Measurements from ENCODE around the gene LYRM4. TPM values are rescaled to one million over a fixed set of nuclear protein-coding genes. Genes with fewer than 3 reads are reported as not detected.

LYRM4 gene
- 27.9 TPM for polyA plus RNA-seq (2013, experiment 1 of 2)
- 29.6 TPM for polyA plus RNA-seq (2013, experiment 2 of 2)

- Histone ChIP-seq H2BK15ac (ENCODE audit: low read depth, poor library complexity, severe bottlenecking) (peak within 1 kb of the TSS; percentile 99), H4K8ac (ENCODE audit: low read length) (peak within 1 kb of the TSS; percentile 96), H3K4ac (ENCODE audit: low read depth in 1 of 2, low read length in 2 of 2) (peak within 1 kb of the TSS; percentile 53 to 95), H3K36me3 (ENCODE audit: control insufficient read depth in 1 of 2, insufficient read depth in 2 of 2, low read depth in 1 of 2, low read length in 2 of 2) (peaks cover 9 to 10% of the 10 kb centered on the region in 2 experiments), H2BK5ac (ENCODE audit: low read depth, low read length, poor library complexity, severe bottlenecking) (peak within 1 kb of the TSS; percentile 100), H2AFZ (ENCODE audit: low read depth, low read length) (peak within 1 kb of the TSS; percentile 67), H3K4me3 (ENCODE audit: insufficient read depth in 1 of 2, low read depth in 1 of 2, low read length in 2 of 2) (peak within 1 kb of the TSS; percentile 82 to 97), H3K4me2 (ENCODE audit: low read length, poor library complexity, severe bottlenecking) (peak within 1 kb of the TSS; percentile 95), H2BK12ac (ENCODE audit: low read length in 2 of 2) (no peak within 1 kb of the TSS), H3K79me1 (replicated peaks; ENCODE audit: low read length, poor library complexity, severe bottlenecking) (peaks cover 36% of the 10 kb centered on the region), H3K9me3 (ENCODE audit: control insufficient read depth, low read length) (no peaks in the 10 kb centered on the region), H3K18ac (ENCODE audit: low read depth in 1 of 2, low read length in 2 of 2) (peak within 1 kb of the TSS; percentile 87 to 94), H3K4me1 (ENCODE audit: control insufficient read depth, insufficient read depth, low read depth, low read length) (peaks cover 7% of the 10 kb centered on the region), H4K91ac (ENCODE audit: low read length) (peak within 1 kb of the TSS; percentile 87), H2AK5ac (ENCODE audit: low read length, severe bottlenecking) (no peak within 1 kb of the TSS), H3K14ac (ENCODE audit: low read length in 2 of 2) (no peak within 1 kb of the TSS), H3K23ac (ENCODE audit: low read length in 2 of 2) (no peak within 1 kb of the TSS), H3K27me3 (ENCODE audit: control insufficient read depth in 1 of 2, insufficient read depth in 1 of 2, low read length in 2 of 2) (no peaks in the 10 kb centered on the region), H3K27ac (ENCODE audit: low read length, poor library complexity, severe bottlenecking) (peak within 1 kb of the TSS; percentile 97), H3K9ac (ENCODE audit: low read length) (peak within 1 kb of the TSS; percentile 99), H2BK120ac (ENCODE audit: low read depth, low read length) (peak within 1 kb of the TSS; percentile 87)
- WGBS, result under 1% methylated on average over 85 of the region's 85 CpGs
- DNase-seq, result peak; percentile 90
Observed at GRCh38 chr6:5260661-5261544, at the start of gene LYRM4, which contains the start of gene FARS2. LYRM4 (minus strand) TSS chr6:5260950; CDS start chr6:5260733, 217 bp downstream. FARS2 (plus strand) TSS chr6:5261513.

DNA sequence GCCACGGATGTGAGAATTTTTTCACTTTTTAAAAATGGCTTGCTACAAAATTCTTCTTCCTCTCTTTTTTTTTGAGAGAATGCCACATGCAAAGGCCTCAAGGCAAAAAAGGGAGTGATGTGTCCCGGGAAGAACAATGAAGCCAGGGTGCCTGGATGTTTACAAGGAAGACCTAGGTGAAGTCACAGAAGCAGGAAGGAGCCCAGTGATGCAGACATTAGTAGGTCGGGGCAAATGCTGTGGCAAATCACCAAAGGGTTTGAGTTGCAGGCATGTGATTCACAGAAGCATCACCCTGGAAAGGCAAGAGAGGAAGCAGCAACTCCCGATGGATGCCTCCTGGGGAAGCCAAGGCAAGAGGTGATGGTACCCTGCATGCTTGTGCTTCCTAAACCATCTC, 47.3 kb upstream of the LYRM4 start:
- no peak overlapping the region for H3K18ac ChIP-seq (ENCODE audit: low read depth in 1 of 2, low read length in 2 of 2)
- H2BK5ac ChIP-seq (ENCODE audit: low read depth, low read length, poor library complexity, severe bottlenecking), result no peak overlapping the region
- peaks cover 27% of the 10 kb centered on the region for H3K79me1 ChIP-seq (replicated peaks; ENCODE audit: low read length, poor library complexity, severe bottlenecking)
- no peak overlapping the region for H3K4me3 ChIP-seq (ENCODE audit: insufficient read depth in 1 of 2, low read depth in 1 of 2, low read length in 2 of 2)
- no peak for DNase-seq
- H2AK5ac ChIP-seq (ENCODE audit: low read length, severe bottlenecking), result no peak overlapping the region
- H3K9ac ChIP-seq (ENCODE audit: low read length), result no peak overlapping the region
- no peak overlapping the region for H3K4ac ChIP-seq (ENCODE audit: low read depth in 1 of 2, low read length in 2 of 2)
- H3K4me2 ChIP-seq (ENCODE audit: low read length, poor library complexity, severe bottlenecking), result no peak overlapping the region
- H3K27ac ChIP-seq (ENCODE audit: low read length, poor library complexity, severe bottlenecking), result no peak overlapping the region
- no peak overlapping the region for H3K23ac ChIP-seq (ENCODE audit: low read length in 2 of 2)
- no peak overlapping the region for H2AFZ ChIP-seq (ENCODE audit: low read depth, low read length)
- H2BK12ac ChIP-seq (ENCODE audit: low read length in 2 of 2), result no peak overlapping the region
- H3K27me3 ChIP-seq (ENCODE audit: control insufficient read depth in 1 of 2, insufficient read depth in 1 of 2, low read length in 2 of 2), result no peaks in the 10 kb centered on the region
- H4K8ac ChIP-seq (ENCODE audit: low read length), result no peak overlapping the region
- H2BK15ac ChIP-seq (ENCODE audit: low read depth, poor library complexity, severe bottlenecking), result no peak overlapping the region
- no peak overlapping the region for H2BK120ac ChIP-seq (ENCODE audit: low read depth, low read length)
- no peak overlapping the region for H4K91ac ChIP-seq (ENCODE audit: low read length)
- no peaks in the 10 kb centered on the region for H3K9me3 ChIP-seq (ENCODE audit: control insufficient read depth, low read length)
- H3K4me1 ChIP-seq (ENCODE audit: control insufficient read depth, insufficient read depth, low read depth, low read length), result peaks cover 2% of the 10 kb centered on the region
- WGBS, result 89% methylated on average over 4 of the region's 4 CpGs
- H3K14ac ChIP-seq (ENCODE audit: low read length in 2 of 2), result no peak overlapping the region
- H3K36me3 ChIP-seq (ENCODE audit: control insufficient read depth in 1 of 2, insufficient read depth in 2 of 2, low read depth in 1 of 2, low read length in 2 of 2), result no peaks in the 10 kb centered on the region

GRCh38 chr6:5307058-5307457, 46.3 kb upstream of the LYRM4 start:
- no peak overlapping the region for H3K18ac ChIP-seq (ENCODE audit: low read depth in 1 of 2, low read length in 2 of 2)
- H2BK120ac ChIP-seq (ENCODE audit: low read depth, low read length), result no peak overlapping the region
- H2BK12ac ChIP-seq (ENCODE audit: low read length in 2 of 2), result no peak overlapping the region
- no peak overlapping the region for H4K91ac ChIP-seq (ENCODE audit: low read length)
- peaks cover 4% of the 10 kb centered on the region for H3K4me1 ChIP-seq (ENCODE audit: control insufficient read depth, insufficient read depth, low read depth, low read length)
- no peak overlapping the region for H4K8ac ChIP-seq (ENCODE audit: low read length)
- H2AK5ac ChIP-seq (ENCODE audit: low read length, severe bottlenecking), result no peak overlapping the region
- no peaks in the 10 kb centered on the region for H3K36me3 ChIP-seq (ENCODE audit: control insufficient read depth in 1 of 2, insufficient read depth in 2 of 2, low read depth in 1 of 2, low read length in 2 of 2)
- no peak overlapping the region for H3K9ac ChIP-seq (ENCODE audit: low read length)
- no peak overlapping the region for H3K27ac ChIP-seq (ENCODE audit: low read length, poor library complexity, severe bottlenecking)
- DNase-seq, result no peak
- no peak overlapping the region for H3K4me2 ChIP-seq (ENCODE audit: low read length, poor library complexity, severe bottlenecking)
- no peak overlapping the region for H2AFZ ChIP-seq (ENCODE audit: low read depth, low read length)
- no peak overlapping the region for H3K4ac ChIP-seq (ENCODE audit: low read depth in 1 of 2, low read length in 2 of 2)
- no peak overlapping the region for H2BK5ac ChIP-seq (ENCODE audit: low read depth, low read length, poor library complexity, severe bottlenecking)
- H3K27me3 ChIP-seq (ENCODE audit: control insufficient read depth in 1 of 2, insufficient read depth in 1 of 2, low read length in 2 of 2), result no peaks in the 10 kb centered on the region
- H3K79me1 ChIP-seq (replicated peaks; ENCODE audit: low read length, poor library complexity, severe bottlenecking), result peaks cover 27% of the 10 kb centered on the region
- H3K9me3 ChIP-seq (ENCODE audit: control insufficient read depth, low read length), result no peaks in the 10 kb centered on the region
- H3K4me3 ChIP-seq (ENCODE audit: insufficient read depth in 1 of 2, low read depth in 1 of 2, low read length in 2 of 2), result no peak overlapping the region
- H3K23ac ChIP-seq (ENCODE audit: low read length in 2 of 2), result no peak overlapping the region
- no peak overlapping the region for H3K14ac ChIP-seq (ENCODE audit: low read length in 2 of 2)
- H2BK15ac ChIP-seq (ENCODE audit: low read depth, poor library complexity, severe bottlenecking), result no peak overlapping the region

- Histone ChIP-seq H3K9ac (ENCODE audit: low read length) (no peak overlapping the region), H3K27me3 (ENCODE audit: control insufficient read depth in 1 of 2, insufficient read depth in 1 of 2, low read length in 2 of 2) (no peaks in the 10 kb centered on the region), H3K36me3 (ENCODE audit: control insufficient read depth in 1 of 2, insufficient read depth in 2 of 2, low read depth in 1 of 2, low read length in 2 of 2) (no peaks in the 10 kb centered on the region), H2BK12ac (ENCODE audit: low read length in 2 of 2) (no peak overlapping the region), H3K23ac (ENCODE audit: low read length in 2 of 2) (no peak overlapping the region), H4K91ac (ENCODE audit: low read length) (no peak overlapping the region), H4K8ac (ENCODE audit: low read length) (no peak overlapping the region), H3K14ac (ENCODE audit: low read length in 2 of 2) (no peak overlapping the region), H3K27ac (ENCODE audit: low read length, poor library complexity, severe bottlenecking) (no peak overlapping the region), H2AFZ (ENCODE audit: low read depth, low read length) (no peak overlapping the region), H2BK5ac (ENCODE audit: low read depth, low read length, poor library complexity, severe bottlenecking) (no peak overlapping the region), H3K4me3 (ENCODE audit: insufficient read depth in 1 of 2, low read depth in 1 of 2, low read length in 2 of 2) (no peak overlapping the region), H2BK120ac (ENCODE audit: low read depth, low read length) (no peak overlapping the region), H3K18ac (ENCODE audit: low read depth in 1 of 2, low read length in 2 of 2) (peak overlapping the region in 1 of 2 experiments; percentile 19), H3K4me1 (ENCODE audit: control insufficient read depth, insufficient read depth, low read depth, low read length) (peaks cover 4% of the 10 kb centered on the region), H3K79me1 (replicated peaks; ENCODE audit: low read length, poor library complexity, severe bottlenecking) (peaks cover 34% of the 10 kb centered on the region), H3K4ac (ENCODE audit: low read depth in 1 of 2, low read length in 2 of 2) (no peak overlapping the region), H2AK5ac (ENCODE audit: low read length, severe bottlenecking) (no peak overlapping the region), H3K4me2 (ENCODE audit: low read length, poor library complexity, severe bottlenecking) (no peak overlapping the region), H2BK15ac (ENCODE audit: low read depth, poor library complexity, severe bottlenecking) (no peak overlapping the region), H3K9me3 (ENCODE audit: control insufficient read depth, low read length) (no peaks in the 10 kb centered on the region)
- peak; percentile 40 for DNase-seq
- WGBS, result 10% methylated on average over 2 of the region's 5 CpGs
Observed at GRCh38 chr6:5305968-5306626, 45.3 kb upstream of the LYRM4 start.

Measured in mesenchymal stem cell (in vitro differentiated cells and primary cell).